ENCODE measurements around the gene IZUMO1.

GRCh38 chr19:48703316-48703715 is 43.4 kb downstream of the IZUMO1 start:
- TF ChIP-seq CTCF (IDR thresholded peaks at IDR 0.05) = no peak
- no peak for TF ChIP-seq POLR2A (IDR thresholded peaks at IDR 0.05)
- no peak for TF ChIP-seq POLR2AphosphoS5 (IDR thresholded peaks at IDR 0.05)
- TF ChIP-seq EP300 (IDR thresholded peaks at IDR 0.05; ENCODE audit: low read depth) = no peak
